22Rv1 (cell line): ENCODE measurements around the gene INSIG2.

Experiments used
- ZFX ChIP-seq: fragments of 450-650 bp; IDR thresholded peaks from 2 replicates; pipeline ENCODE4 v1.6.1; 2017; ENCODE audit warnings: antibody characterized with exemption, borderline replicate concordance
- TF ChIP-seq, protein P1 (sequence below): fragments of 450-650 bp; IDR thresholded peaks from 2 replicates; pipeline ENCODE4 v1.5.1; 2017; ENCODE audit warnings: mild to moderate bottlenecking

- TF ChIP-seq, protein P1, sequence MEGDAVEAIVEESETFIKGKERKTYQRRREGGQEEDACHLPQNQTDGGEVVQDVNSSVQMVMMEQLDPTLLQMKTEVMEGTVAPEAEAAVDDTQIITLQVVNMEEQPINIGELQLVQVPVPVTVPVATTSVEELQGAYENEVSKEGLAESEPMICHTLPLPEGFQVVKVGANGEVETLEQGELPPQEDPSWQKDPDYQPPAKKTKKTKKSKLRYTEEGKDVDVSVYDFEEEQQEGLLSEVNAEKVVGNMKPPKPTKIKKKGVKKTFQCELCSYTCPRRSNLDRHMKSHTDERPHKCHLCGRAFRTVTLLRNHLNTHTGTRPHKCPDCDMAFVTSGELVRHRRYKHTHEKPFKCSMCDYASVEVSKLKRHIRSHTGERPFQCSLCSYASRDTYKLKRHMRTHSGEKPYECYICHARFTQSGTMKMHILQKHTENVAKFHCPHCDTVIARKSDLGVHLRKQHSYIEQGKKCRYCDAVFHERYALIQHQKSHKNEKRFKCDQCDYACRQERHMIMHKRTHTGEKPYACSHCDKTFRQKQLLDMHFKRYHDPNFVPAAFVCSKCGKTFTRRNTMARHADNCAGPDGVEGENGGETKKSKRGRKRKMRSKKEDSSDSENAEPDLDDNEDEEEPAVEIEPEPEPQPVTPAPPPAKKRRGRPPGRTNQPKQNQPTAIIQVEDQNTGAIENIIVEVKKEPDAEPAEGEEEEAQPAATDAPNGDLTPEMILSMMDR = no peak
- TF ChIP-seq ZFX = no peak
Measured at GRCh38 chr2:118052474-118052873, 35.8 kb upstream of the INSIG2 start.
